Measurements from ENCODE around the gene FBXO42. TPM values are rescaled to one million over a fixed set of nuclear protein-coding genes. Genes with fewer than 3 reads are reported as not detected.

The FBXO42 gene
- 9.1 TPM for polyA plus RNA-seq (2013, experiment 1 of 2)
- 9.4 TPM for polyA plus RNA-seq (2013, experiment 2 of 2)

GRCh38 chr1:16351994-16352841, at the start of gene FBXO42:
TSS of gene FBXO42 (minus strand) at chr1:16352480. CDS start at chr1:16315418, 37,062 bp downstream.
- Histone ChIP-seq H3K4me3 (ENCODE audit: low read length) (peak within 1 kb of the TSS; percentile 67), H3K23ac (ENCODE audit: low read length) (peak within 1 kb of the TSS; percentile 60), H3K27ac (ENCODE audit: low read depth, low read length) (peak within 1 kb of the TSS; percentile 39), H3K9ac (ENCODE audit: low read length) (peak within 1 kb of the TSS; percentile 94), H2BK15ac (replicated peaks; ENCODE audit: low read depth) (no peak within 1 kb of the TSS), H3K27me3 (ENCODE audit: insufficient read depth, low read length, poor library complexity) (no peaks in the 10 kb centered on the region), H3K79me2 (ENCODE audit: control insufficient read depth, insufficient read depth, low read length) (peaks cover 15% of the 10 kb centered on the region), H3K18ac (ENCODE audit: low read length) (peak within 1 kb of the TSS; percentile 83), H3K36me3 (ENCODE audit: control insufficient read depth, insufficient read depth, low read length) (no peaks in the 10 kb centered on the region), H3K4me1 (ENCODE audit: control insufficient read depth, low read depth, low read length) (peaks cover 2% of the 10 kb centered on the region), H3K56ac (ENCODE audit: low read length) (peak within 1 kb of the TSS; percentile 97), H2BK120ac (ENCODE audit: low read depth, low read length) (peak within 1 kb of the TSS; percentile 49), H4K8ac (ENCODE audit: low read depth, low read length) (no peak within 1 kb of the TSS), H2AK5ac (ENCODE audit: low read length) (no peak within 1 kb of the TSS), H3K4ac (ENCODE audit: low read depth, low read length) (peak within 1 kb of the TSS; percentile 39), H3K4me2 (ENCODE audit: low read length) (peak within 1 kb of the TSS; percentile 73), H4K5ac (ENCODE audit: low read length) (no peak within 1 kb of the TSS), H3K79me1 (ENCODE audit: low read length) (peaks cover 4% of the 10 kb centered on the region), H2BK5ac (ENCODE audit: low read length) (no peak within 1 kb of the TSS)
- WGBS (ENCODE audit: extremely low coverage, insufficient coverage, low lambda C conversion rate) = no CpG with 5 or more reads among the region's 81 CpGs
- DNase-seq = peak; percentile 95

- H3K4me2 ChIP-seq (ENCODE audit: low read length) = no peak overlapping the region
- no peak overlapping the region for H3K4ac ChIP-seq (ENCODE audit: low read depth, low read length)
- no peak overlapping the region for H3K9ac ChIP-seq (ENCODE audit: low read length)
- H2BK120ac ChIP-seq (ENCODE audit: low read depth, low read length) = no peak overlapping the region
- H3K27ac ChIP-seq (ENCODE audit: low read depth, low read length) = no peak overlapping the region
- WGBS (ENCODE audit: extremely low coverage, insufficient coverage, low lambda C conversion rate) = no CpG with 5 or more reads among the region's 5 CpGs
- no peak overlapping the region for H3K56ac ChIP-seq (ENCODE audit: low read length)
- H2BK15ac ChIP-seq (replicated peaks; ENCODE audit: low read depth) = no peak overlapping the region
- no peak overlapping the region for H3K23ac ChIP-seq (ENCODE audit: low read length)
- no peak overlapping the region for H3K4me3 ChIP-seq (ENCODE audit: low read length)
- no peaks in the 10 kb centered on the region for H3K27me3 ChIP-seq (ENCODE audit: insufficient read depth, low read length, poor library complexity)
- H3K18ac ChIP-seq (ENCODE audit: low read length) = no peak overlapping the region
- H4K8ac ChIP-seq (ENCODE audit: low read depth, low read length) = no peak overlapping the region
- H2BK5ac ChIP-seq (ENCODE audit: low read length) = no peak overlapping the region
- H3K79me2 ChIP-seq (ENCODE audit: control insufficient read depth, insufficient read depth, low read length) = peaks cover 2% of the 10 kb centered on the region
- H3K36me3 ChIP-seq (ENCODE audit: control insufficient read depth, insufficient read depth, low read length) = peaks cover 4% of the 10 kb centered on the region
- H4K5ac ChIP-seq (ENCODE audit: low read length) = no peak overlapping the region
- DNase-seq = no peak
- no peaks in the 10 kb centered on the region for H3K4me1 ChIP-seq (ENCODE audit: control insufficient read depth, low read depth, low read length)
- H2AK5ac ChIP-seq (ENCODE audit: low read length) = no peak overlapping the region
- H3K79me1 ChIP-seq (ENCODE audit: low read length) = peaks cover 4% of the 10 kb centered on the region
Measured at GRCh38 chr1:16398371-16398953, 46.2 kb upstream of the FBXO42 start.

GRCh38 chr1:16397120-16397519, 44.8 kb upstream of the FBXO42 start:
- Histone ChIP-seq H3K56ac (ENCODE audit: low read length) (no peak overlapping the region), H4K8ac (ENCODE audit: low read depth, low read length) (no peak overlapping the region), H2BK15ac (replicated peaks; ENCODE audit: low read depth) (no peak overlapping the region), H3K4me1 (ENCODE audit: control insufficient read depth, low read depth, low read length) (no peaks in the 10 kb centered on the region), H3K18ac (ENCODE audit: low read length) (no peak overlapping the region), H2AK5ac (ENCODE audit: low read length) (no peak overlapping the region), H3K36me3 (ENCODE audit: control insufficient read depth, insufficient read depth, low read length) (peaks cover 4% of the 10 kb centered on the region), H3K27ac (ENCODE audit: low read depth, low read length) (no peak overlapping the region), H2BK120ac (ENCODE audit: low read depth, low read length) (no peak overlapping the region), H3K9ac (ENCODE audit: low read length) (no peak overlapping the region), H3K4ac (ENCODE audit: low read depth, low read length) (no peak overlapping the region), H2BK5ac (ENCODE audit: low read length) (no peak overlapping the region), H3K23ac (ENCODE audit: low read length) (no peak overlapping the region), H3K4me3 (ENCODE audit: low read length) (no peak overlapping the region), H3K4me2 (ENCODE audit: low read length) (no peak overlapping the region), H3K79me2 (ENCODE audit: control insufficient read depth, insufficient read depth, low read length) (peaks cover 15% of the 10 kb centered on the region), H4K5ac (ENCODE audit: low read length) (no peak overlapping the region), H3K27me3 (ENCODE audit: insufficient read depth, low read length, poor library complexity) (no peaks in the 10 kb centered on the region), H3K79me1 (ENCODE audit: low read length) (peaks cover 16% of the 10 kb centered on the region)
- 100% methylated on average over 2 of the region's 5 CpGs for whole genome bisulfite sequencing (ENCODE audit: extremely low coverage, insufficient coverage, low lambda C conversion rate)
- no peak for DNase-seq

- Histone ChIP-seq H2BK120ac (ENCODE audit: low read depth, low read length) (no peak overlapping the region), H3K9ac (ENCODE audit: low read length) (no peak overlapping the region), H3K56ac (ENCODE audit: low read length) (no peak overlapping the region), H3K4ac (ENCODE audit: low read depth, low read length) (no peak overlapping the region), H2AK5ac (ENCODE audit: low read length) (no peak overlapping the region), H3K4me3 (ENCODE audit: low read length) (no peak overlapping the region), H3K4me1 (ENCODE audit: control insufficient read depth, low read depth, low read length) (no peaks in the 10 kb centered on the region), H3K79me1 (ENCODE audit: low read length) (peaks cover 20% of the 10 kb centered on the region), H3K79me2 (ENCODE audit: control insufficient read depth, insufficient read depth, low read length) (peaks cover 19% of the 10 kb centered on the region), H2BK15ac (replicated peaks; ENCODE audit: low read depth) (no peak overlapping the region), H4K8ac (ENCODE audit: low read depth, low read length) (no peak overlapping the region), H3K27ac (ENCODE audit: low read depth, low read length) (no peak overlapping the region), H3K36me3 (ENCODE audit: control insufficient read depth, insufficient read depth, low read length) (peaks cover 4% of the 10 kb centered on the region), H3K27me3 (ENCODE audit: insufficient read depth, low read length, poor library complexity) (no peaks in the 10 kb centered on the region), H3K18ac (ENCODE audit: low read length) (no peak overlapping the region), H3K4me2 (ENCODE audit: low read length) (no peak overlapping the region), H2BK5ac (ENCODE audit: low read length) (no peak overlapping the region), H4K5ac (ENCODE audit: low read length) (no peak overlapping the region), H3K23ac (ENCODE audit: low read length) (no peak overlapping the region)
- WGBS (ENCODE audit: extremely low coverage, insufficient coverage, low lambda C conversion rate) = no CpG with 5 or more reads among the region's 7 CpGs
- DNase-seq = no peak
Measured at GRCh38 chr1:16396591-16396990, 44.3 kb upstream of the FBXO42 start.

GRCh38 chr1:16394977-16395376, 42.7 kb upstream of the FBXO42 start:
- no peak overlapping the region for H2BK5ac ChIP-seq (ENCODE audit: low read length)
- H3K36me3 ChIP-seq (ENCODE audit: control insufficient read depth, insufficient read depth, low read length) = peaks cover 4% of the 10 kb centered on the region
- H3K4me1 ChIP-seq (ENCODE audit: control insufficient read depth, low read depth, low read length) = no peaks in the 10 kb centered on the region
- H3K56ac ChIP-seq (ENCODE audit: low read length) = no peak overlapping the region
- no peak overlapping the region for H2AK5ac ChIP-seq (ENCODE audit: low read length)
- peaks cover 34% of the 10 kb centered on the region for H3K79me2 ChIP-seq (ENCODE audit: control insufficient read depth, insufficient read depth, low read length)
- no peak overlapping the region for H3K4me3 ChIP-seq (ENCODE audit: low read length)
- H3K27ac ChIP-seq (ENCODE audit: low read depth, low read length) = no peak overlapping the region
- H4K8ac ChIP-seq (ENCODE audit: low read depth, low read length) = no peak overlapping the region
- peaks cover 32% of the 10 kb centered on the region for H3K79me1 ChIP-seq (ENCODE audit: low read length)
- H3K23ac ChIP-seq (ENCODE audit: low read length) = no peak overlapping the region
- H2BK120ac ChIP-seq (ENCODE audit: low read depth, low read length) = no peak overlapping the region
- H3K27me3 ChIP-seq (ENCODE audit: insufficient read depth, low read length, poor library complexity) = no peaks in the 10 kb centered on the region
- no peak overlapping the region for H2BK15ac ChIP-seq (replicated peaks; ENCODE audit: low read depth)
- H3K18ac ChIP-seq (ENCODE audit: low read length) = no peak overlapping the region
- DNase-seq = no peak
- no CpG with 5 or more reads among the region's 13 CpGs for WGBS (ENCODE audit: extremely low coverage, insufficient coverage, low lambda C conversion rate)
- H4K5ac ChIP-seq (ENCODE audit: low read length) = no peak overlapping the region
- no peak overlapping the region for H3K4ac ChIP-seq (ENCODE audit: low read depth, low read length)
- H3K4me2 ChIP-seq (ENCODE audit: low read length) = no peak overlapping the region
- no peak overlapping the region for H3K9ac ChIP-seq (ENCODE audit: low read length)

Measured in mesendoderm (in vitro differentiated cells).